ENCODE measurements around the gene ELANE. TPM values are rescaled to one million over a fixed set of nuclear protein-coding genes. Genes with fewer than 3 reads are reported as not detected.

The ELANE gene
- total and polyA plus RNA-seq, 5 donors from 2014 or later, result not detected

DNA sequence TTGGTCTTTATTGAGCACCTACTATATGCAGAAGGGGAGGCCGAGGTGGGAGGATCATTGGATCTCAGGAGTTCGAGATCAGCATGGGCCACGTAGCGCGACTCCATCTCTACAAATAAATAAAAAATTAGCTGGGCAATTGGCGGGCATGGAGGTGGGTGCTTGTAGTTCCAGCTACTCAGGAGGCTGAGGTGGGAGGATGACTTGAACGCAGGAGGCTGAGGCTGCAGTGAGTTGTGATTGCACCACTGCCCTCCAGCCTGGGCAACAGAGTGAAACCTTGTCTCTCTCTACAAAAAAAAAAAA lies 11.2 kb downstream of the ELANE start:
- no peak for ATAC-seq (ENCODE audit: low read depth in 2 of 2)
- Histone ChIP-seq H3K36me3 (ENCODE audit: control insufficient read depth, insufficient read depth, low read length) (no peaks in the 10 kb centered on the region), H3K27ac (ENCODE audit: insufficient read depth, low read length, poor library complexity, severe bottlenecking) (no peak overlapping the region), H3K9me3 (ENCODE audit: control insufficient read depth in 2 of 2, low read length in 2 of 2) (no peaks in the 10 kb centered on the region), H3K27me3 (ENCODE audit: control insufficient read depth, insufficient read depth, low read length) (peaks cover 4% of the 10 kb centered on the region), H3K4me3 (ENCODE audit: low read depth, low read length) (no peak overlapping the region), H3K4me1 (ENCODE audit: control insufficient read depth, insufficient read depth, low read length, poor library complexity, severe bottlenecking) (peaks cover 30% of the 10 kb centered on the region)
- Mint-ChIP-seq H3K27me3 (peaks cover 25% of the 10 kb centered on the region), H3K4me3 (peak overlapping the region; percentile 78 to 93 (median 82)), H3K9me3 (peaks cover 0 to 1% (median 0%) of the 10 kb centered on the region in 7 donors), H3K36me3 (peaks cover 5% of the 10 kb centered on the region), H3K27ac (peak overlapping the region in 2 of 3 donors; percentile 72 to 89), H3K4me1 (peaks cover 3 to 28% (median 9%) of the 10 kb centered on the region in 4 donors)
- no peak for DNase-seq

DNA sequence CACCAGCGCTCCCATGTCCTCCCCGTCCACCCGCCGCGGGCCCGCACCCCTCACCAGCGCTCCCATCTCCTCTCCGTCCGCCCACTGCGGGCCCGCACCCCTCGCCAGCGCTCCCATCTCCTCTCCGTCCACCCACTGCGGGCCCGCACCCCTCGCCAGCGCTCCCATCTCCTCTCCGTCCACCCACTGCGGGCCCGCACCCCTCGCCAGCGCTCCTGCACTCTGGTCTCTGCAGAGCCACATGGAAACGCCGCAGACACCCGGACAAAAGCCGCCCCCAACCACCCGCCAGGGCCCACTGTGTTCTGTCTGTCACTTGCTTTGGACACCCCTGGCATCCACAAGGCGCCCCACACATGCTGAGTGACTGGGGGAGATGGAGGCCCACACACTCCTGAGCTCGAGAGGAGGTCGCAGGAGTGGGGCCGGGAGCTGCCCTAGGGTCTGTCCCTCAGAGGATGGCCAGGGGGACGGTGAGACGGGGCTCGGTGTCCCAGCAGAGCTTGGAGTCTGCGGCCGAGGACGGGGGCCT lies 14.7 kb downstream of the ELANE start:
- H3K4me3 Mint-ChIP-seq, result no peak overlapping the region
- H3K36me3 ChIP-seq (ENCODE audit: control insufficient read depth, insufficient read depth, low read length), result peaks cover 10% of the 10 kb centered on the region
- peaks cover 11% of the 10 kb centered on the region for H3K27me3 Mint-ChIP-seq
- ATAC-seq (ENCODE audit: low read depth in 2 of 2) (no peak), DNase-seq (no peak)
- peaks cover 0 to 1% (median 0%) of the 10 kb centered on the region in 7 donors for H3K9me3 Mint-ChIP-seq
- H3K9me3 ChIP-seq (ENCODE audit: control insufficient read depth in 2 of 2, low read length in 2 of 2), result no peaks in the 10 kb centered on the region
- H3K4me1 ChIP-seq (ENCODE audit: control insufficient read depth, insufficient read depth, low read length, poor library complexity, severe bottlenecking), result peaks cover 20% of the 10 kb centered on the region
- no peak overlapping the region for H3K27ac ChIP-seq (ENCODE audit: insufficient read depth, low read length, poor library complexity, severe bottlenecking)
- no peak overlapping the region for H3K4me3 ChIP-seq (ENCODE audit: low read depth, low read length)
- H3K27me3 ChIP-seq (ENCODE audit: control insufficient read depth, insufficient read depth, low read length), result no peaks in the 10 kb centered on the region
- peaks cover 11% of the 10 kb centered on the region for H3K36me3 Mint-ChIP-seq
- peaks cover 4 to 33% (median 12%) of the 10 kb centered on the region in 4 donors for H3K4me1 Mint-ChIP-seq
- H3K27ac Mint-ChIP-seq, result no peak overlapping the region

DNA sequence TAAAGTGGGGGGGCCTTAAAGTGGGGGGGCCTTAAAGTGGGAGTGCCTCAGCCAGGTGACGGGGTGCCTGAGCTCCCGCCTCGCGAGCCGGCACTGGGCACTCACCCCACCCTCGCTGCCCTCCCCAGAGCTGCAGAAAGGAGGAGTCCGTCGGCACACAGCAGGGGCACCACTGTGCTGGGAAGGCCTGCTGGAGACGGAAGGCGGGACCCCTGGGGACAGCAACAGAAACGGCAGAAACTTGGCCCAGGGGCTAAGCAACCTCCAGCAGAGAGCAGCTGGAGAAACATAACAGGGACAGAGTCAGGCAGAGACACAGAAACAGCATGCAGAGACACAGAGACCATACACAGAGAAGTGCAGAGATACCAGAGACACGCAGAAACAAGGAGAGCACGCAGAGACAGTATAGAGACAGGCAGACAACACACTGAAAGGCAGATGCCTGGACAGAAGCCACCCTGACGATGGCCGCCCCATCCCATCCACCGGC lies 15.2 kb downstream of the ELANE start:
- Mint-ChIP-seq H3K27ac (peak overlapping the region in 2 of 3 donors; percentile 26 to 38), H3K27me3 (peaks cover 10% of the 10 kb centered on the region), H3K4me1 (peaks cover 4 to 38% (median 12%) of the 10 kb centered on the region in 4 donors), H3K9me3 (peaks cover 0 to 1% (median 0%) of the 10 kb centered on the region in 7 donors), H3K36me3 (peaks cover 11% of the 10 kb centered on the region), H3K4me3 (peak overlapping the region in 1 of 4 donors; percentile 54)
- Histone ChIP-seq H3K36me3 (ENCODE audit: control insufficient read depth, insufficient read depth, low read length) (peaks cover 10% of the 10 kb centered on the region), H3K27me3 (ENCODE audit: control insufficient read depth, insufficient read depth, low read length) (no peaks in the 10 kb centered on the region), H3K9me3 (ENCODE audit: control insufficient read depth in 2 of 2, low read length in 2 of 2) (no peaks in the 10 kb centered on the region), H3K4me1 (ENCODE audit: control insufficient read depth, insufficient read depth, low read length, poor library complexity, severe bottlenecking) (peaks cover 25% of the 10 kb centered on the region), H3K27ac (ENCODE audit: insufficient read depth, low read length, poor library complexity, severe bottlenecking) (no peak overlapping the region), H3K4me3 (ENCODE audit: low read depth, low read length) (no peak overlapping the region)
- ATAC-seq (ENCODE audit: low read depth in 2 of 2), result no peak
- DNase-seq, result no peak

DNA sequence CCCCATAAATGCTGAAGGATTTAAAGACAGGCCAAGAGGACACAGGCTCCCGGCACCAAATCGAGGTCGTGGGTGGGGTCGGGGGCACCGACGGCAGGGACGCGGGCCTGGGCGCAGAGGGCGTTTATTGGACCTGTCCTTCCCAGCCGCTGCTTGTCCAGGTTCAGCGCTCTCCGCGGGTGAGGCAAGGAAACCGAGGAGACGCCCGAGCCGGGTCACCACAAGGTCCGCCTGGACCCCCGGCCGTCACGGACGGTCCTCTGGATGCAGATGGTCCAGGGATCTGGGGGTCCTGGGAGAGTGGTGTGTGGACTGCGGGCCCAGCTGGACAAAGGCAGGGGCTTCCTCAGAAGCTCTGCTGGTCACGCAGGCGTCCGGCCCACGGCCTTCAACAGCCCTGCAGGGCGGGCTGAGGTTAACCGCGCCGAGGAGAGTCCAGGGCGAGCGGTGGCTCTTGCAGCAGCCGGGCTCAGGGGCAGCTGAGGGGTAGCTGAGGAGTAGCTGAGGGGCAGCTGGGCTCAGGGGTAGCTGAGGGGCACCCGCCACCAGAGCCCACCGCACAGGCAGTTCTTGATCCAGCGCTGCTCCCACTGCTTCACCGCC lies 15.9 kb downstream of the ELANE start:
- H3K4me1 ChIP-seq (ENCODE audit: control insufficient read depth, insufficient read depth, low read length, poor library complexity, severe bottlenecking), result peaks cover 22% of the 10 kb centered on the region
- Mint-ChIP-seq H3K36me3 (peaks cover 11% of the 10 kb centered on the region), H3K4me1 (peaks cover 2 to 37% (median 14%) of the 10 kb centered on the region in 4 donors), H3K9me3 (peaks cover 0 to 3% (median 0%) of the 10 kb centered on the region in 7 donors), H3K27me3 (peaks cover 15% of the 10 kb centered on the region), H3K27ac (peak overlapping the region in 2 of 3 donors; percentile 26 to 38), H3K4me3 (peak overlapping the region in 1 of 4 donors; percentile 54)
- no peaks in the 10 kb centered on the region for H3K27me3 ChIP-seq (ENCODE audit: control insufficient read depth, insufficient read depth, low read length)
- H3K4me3 ChIP-seq (ENCODE audit: low read depth, low read length), result no peak overlapping the region
- ATAC-seq (ENCODE audit: low read depth in 2 of 2) (no peak), DNase-seq (no peak)
- no peak overlapping the region for H3K27ac ChIP-seq (ENCODE audit: insufficient read depth, low read length, poor library complexity, severe bottlenecking)
- no peaks in the 10 kb centered on the region for H3K9me3 ChIP-seq (ENCODE audit: control insufficient read depth in 2 of 2, low read length in 2 of 2)
- H3K36me3 ChIP-seq (ENCODE audit: control insufficient read depth, insufficient read depth, low read length), result peaks cover 10% of the 10 kb centered on the region

DNA sequence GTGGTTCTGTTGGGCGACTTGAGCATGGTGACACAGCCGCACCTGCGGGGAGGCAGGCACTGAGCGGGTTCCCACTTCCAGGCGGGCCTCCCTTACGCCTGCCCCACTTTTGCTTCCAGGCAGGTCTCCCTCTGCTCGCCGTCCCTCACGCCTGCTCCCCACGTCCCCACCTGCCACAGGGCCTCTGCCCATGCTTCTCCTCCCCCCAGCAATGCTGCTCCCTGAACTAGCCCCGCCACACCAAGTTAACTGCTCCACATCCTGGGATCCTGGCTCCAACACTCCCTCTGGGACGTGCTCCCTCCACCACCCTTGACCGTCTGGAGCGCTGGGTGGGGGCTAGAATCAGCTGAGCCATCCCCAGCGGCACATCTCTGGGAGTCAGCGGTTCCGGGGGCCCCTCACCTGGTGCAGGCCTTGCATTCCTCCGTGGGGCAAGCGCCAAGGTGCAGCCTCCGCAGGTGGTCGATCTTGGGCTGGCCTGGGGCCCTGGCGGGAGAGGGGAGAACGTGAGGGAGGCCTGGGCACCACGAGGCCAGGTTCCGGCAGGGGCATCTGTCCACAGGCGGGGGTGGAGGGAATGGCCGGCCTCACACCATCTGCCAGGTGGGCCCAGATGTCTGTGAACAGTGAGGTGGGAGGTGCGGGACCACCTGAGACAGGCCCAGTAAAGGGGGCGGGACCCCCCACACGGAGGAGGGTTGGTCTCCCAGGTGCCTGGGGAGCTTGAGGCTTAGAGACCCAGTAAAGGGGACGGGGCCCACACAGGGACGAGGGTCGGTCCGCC lies 16.5 kb downstream of the ELANE start:
- no peak for ATAC-seq (ENCODE audit: low read depth in 2 of 2)
- DNase-seq, result no peak
- H3K27ac Mint-ChIP-seq, result peak overlapping the region in 1 of 3 donors; percentile 46
- H3K4me1 ChIP-seq (ENCODE audit: control insufficient read depth, insufficient read depth, low read length, poor library complexity, severe bottlenecking), result peaks cover 20% of the 10 kb centered on the region
- H3K36me3 Mint-ChIP-seq, result peaks cover 11% of the 10 kb centered on the region
- H3K4me3 Mint-ChIP-seq, result no peak overlapping the region
- H3K4me1 Mint-ChIP-seq, result peaks cover 2 to 33% (median 12%) of the 10 kb centered on the region in 4 donors
- H3K4me3 ChIP-seq (ENCODE audit: low read depth, low read length), result no peak overlapping the region
- H3K9me3 ChIP-seq (ENCODE audit: control insufficient read depth in 2 of 2, low read length in 2 of 2), result no peaks in the 10 kb centered on the region
- H3K27me3 ChIP-seq (ENCODE audit: control insufficient read depth, insufficient read depth, low read length), result no peaks in the 10 kb centered on the region
- H3K36me3 ChIP-seq (ENCODE audit: control insufficient read depth, insufficient read depth, low read length), result peaks cover 10% of the 10 kb centered on the region
- H3K27ac ChIP-seq (ENCODE audit: insufficient read depth, low read length, poor library complexity, severe bottlenecking), result no peak overlapping the region
- peaks cover 0 to 3% (median 0%) of the 10 kb centered on the region in 7 donors for H3K9me3 Mint-ChIP-seq
- peaks cover 9% of the 10 kb centered on the region for H3K27me3 Mint-ChIP-seq

DNA sequence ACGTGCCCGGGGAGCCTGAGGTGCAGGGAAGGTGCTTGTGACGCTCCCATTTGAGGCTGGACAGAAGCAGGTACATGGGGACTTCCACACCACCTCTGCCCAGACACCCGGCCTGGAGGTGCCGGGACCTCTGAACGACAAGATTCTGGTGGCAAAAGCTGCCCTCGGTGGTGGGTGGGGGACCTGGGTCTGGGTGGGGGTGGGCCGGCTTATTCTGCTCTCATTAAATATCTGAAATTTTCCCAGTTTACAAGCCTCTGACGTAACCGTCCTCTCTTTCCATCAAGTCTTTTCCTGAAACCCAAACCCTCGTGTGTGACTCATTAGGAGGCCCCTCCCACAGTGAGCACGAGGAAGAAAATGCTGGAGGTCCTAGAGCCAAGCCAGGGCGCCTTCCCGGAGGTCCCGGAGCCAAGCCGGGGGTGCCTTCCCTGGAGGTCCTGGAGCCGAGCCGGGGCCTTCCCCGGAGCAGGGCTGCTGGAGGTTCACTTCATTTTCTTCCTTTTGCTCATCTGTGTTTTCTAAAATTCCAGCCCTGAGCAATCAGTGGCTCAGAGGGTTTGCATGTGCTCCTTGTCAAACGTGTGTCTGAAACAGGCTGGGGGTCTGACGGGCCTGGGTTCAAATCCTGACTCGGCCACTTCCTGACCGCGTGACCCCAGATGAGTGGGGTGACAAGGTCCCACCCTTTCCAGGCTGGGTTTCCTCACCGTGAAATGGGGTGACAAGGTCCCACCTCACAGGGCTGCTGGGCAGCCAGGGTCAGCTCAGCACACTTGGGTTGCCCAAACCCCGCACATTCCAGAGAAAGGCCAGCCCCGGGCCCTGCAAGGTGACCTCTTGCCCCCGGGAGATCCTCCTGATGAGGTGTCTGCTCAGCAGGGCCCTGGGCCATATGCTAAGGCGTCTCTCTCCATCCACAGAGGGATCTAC lies 17.4 kb downstream of the ELANE start:
- no peak for ATAC-seq (ENCODE audit: low read depth in 2 of 2)
- Mint-ChIP-seq H3K4me1 (peaks cover 0 to 29% (median 9%) of the 10 kb centered on the region in 4 donors), H3K36me3 (peaks cover 11% of the 10 kb centered on the region), H3K27ac (peak overlapping the region in 2 of 3 donors; percentile 32 to 87), H3K9me3 (peaks cover 0 to 3% (median 0%) of the 10 kb centered on the region in 7 donors), H3K27me3 (peaks cover 5% of the 10 kb centered on the region), H3K4me3 (peak overlapping the region in 2 of 4 donors; percentile 36 to 75)
- Histone ChIP-seq H3K27me3 (ENCODE audit: control insufficient read depth, insufficient read depth, low read length) (no peaks in the 10 kb centered on the region), H3K4me1 (ENCODE audit: control insufficient read depth, insufficient read depth, low read length, poor library complexity, severe bottlenecking) (peaks cover 14% of the 10 kb centered on the region), H3K36me3 (ENCODE audit: control insufficient read depth, insufficient read depth, low read length) (peaks cover 10% of the 10 kb centered on the region), H3K4me3 (ENCODE audit: low read depth, low read length) (no peak overlapping the region), H3K27ac (ENCODE audit: insufficient read depth, low read length, poor library complexity, severe bottlenecking) (no peak overlapping the region), H3K9me3 (ENCODE audit: control insufficient read depth in 2 of 2, low read length in 2 of 2) (no peaks in the 10 kb centered on the region)
- no peak for DNase-seq

DNA sequence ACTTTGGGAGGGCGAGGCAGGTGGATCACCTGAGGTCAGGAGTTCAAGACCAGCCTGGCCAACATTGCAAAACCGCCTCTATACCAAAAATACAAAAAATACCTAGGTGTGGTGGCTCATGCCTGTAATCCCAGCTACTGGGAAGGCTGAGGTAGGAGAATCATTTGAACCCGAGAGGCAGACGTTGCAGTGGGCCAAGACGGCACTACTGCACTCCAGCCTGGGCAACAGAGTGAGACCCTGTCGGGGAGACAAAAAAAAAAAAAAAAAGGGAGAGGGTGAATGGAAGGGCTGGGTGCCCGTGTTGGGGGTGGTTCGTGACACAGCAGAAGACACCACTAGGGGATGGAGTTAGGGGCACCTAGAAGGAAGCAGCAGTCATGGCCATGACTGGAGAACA lies 18.2 kb downstream of the ELANE start:
- Histone ChIP-seq H3K4me1 (ENCODE audit: control insufficient read depth, insufficient read depth, low read length, poor library complexity, severe bottlenecking) (peaks cover 14% of the 10 kb centered on the region), H3K27ac (ENCODE audit: insufficient read depth, low read length, poor library complexity, severe bottlenecking) (no peak overlapping the region), H3K9me3 (ENCODE audit: control insufficient read depth in 2 of 2, low read length in 2 of 2) (no peaks in the 10 kb centered on the region), H3K36me3 (ENCODE audit: control insufficient read depth, insufficient read depth, low read length) (peaks cover 11% of the 10 kb centered on the region), H3K27me3 (ENCODE audit: control insufficient read depth, insufficient read depth, low read length) (no peaks in the 10 kb centered on the region), H3K4me3 (ENCODE audit: low read depth, low read length) (no peak overlapping the region)
- H3K4me3 Mint-ChIP-seq, result peak overlapping the region in 2 of 4 donors; percentile 36 to 81
- ATAC-seq (ENCODE audit: low read depth in 2 of 2) (no peak), DNase-seq (no peak)
- H3K27me3 Mint-ChIP-seq, result peaks cover 5% of the 10 kb centered on the region
- H3K27ac Mint-ChIP-seq, result peak overlapping the region; percentile 32 to 87 (median 87)
- H3K36me3 Mint-ChIP-seq, result peaks cover 11% of the 10 kb centered on the region
- peaks cover 0 to 26% (median 6%) of the 10 kb centered on the region in 4 donors for H3K4me1 Mint-ChIP-seq
- peaks cover 0 to 3% (median 0%) of the 10 kb centered on the region in 7 donors for H3K9me3 Mint-ChIP-seq

Data from CD4-positive, CD25-positive, alpha-beta regulatory T cell (primary cell).